ENCODE data around the gene ALOX5.
A peak's percentile ranks its signal among the peaks of the same experiment; 100 is the strongest.
"Not testable (repeated sequence)": the region's sequence is repeated elsewhere in the genome, so short reads cannot be mapped to it uniquely, and the experiment has no call there.

The ALOX5 gene

GRCh38 chr10:45404770-45405120 lies 30.7 kb downstream of the ALOX5 start:
- DNase-seq (ENCODE audit: low read depth) = no peak

- DNase-seq (ENCODE audit: low read depth) = no peak
These were observed 33.5 kb downstream of the ALOX5 start for GRCh38 chr10:45407542-45407941.

DNA sequence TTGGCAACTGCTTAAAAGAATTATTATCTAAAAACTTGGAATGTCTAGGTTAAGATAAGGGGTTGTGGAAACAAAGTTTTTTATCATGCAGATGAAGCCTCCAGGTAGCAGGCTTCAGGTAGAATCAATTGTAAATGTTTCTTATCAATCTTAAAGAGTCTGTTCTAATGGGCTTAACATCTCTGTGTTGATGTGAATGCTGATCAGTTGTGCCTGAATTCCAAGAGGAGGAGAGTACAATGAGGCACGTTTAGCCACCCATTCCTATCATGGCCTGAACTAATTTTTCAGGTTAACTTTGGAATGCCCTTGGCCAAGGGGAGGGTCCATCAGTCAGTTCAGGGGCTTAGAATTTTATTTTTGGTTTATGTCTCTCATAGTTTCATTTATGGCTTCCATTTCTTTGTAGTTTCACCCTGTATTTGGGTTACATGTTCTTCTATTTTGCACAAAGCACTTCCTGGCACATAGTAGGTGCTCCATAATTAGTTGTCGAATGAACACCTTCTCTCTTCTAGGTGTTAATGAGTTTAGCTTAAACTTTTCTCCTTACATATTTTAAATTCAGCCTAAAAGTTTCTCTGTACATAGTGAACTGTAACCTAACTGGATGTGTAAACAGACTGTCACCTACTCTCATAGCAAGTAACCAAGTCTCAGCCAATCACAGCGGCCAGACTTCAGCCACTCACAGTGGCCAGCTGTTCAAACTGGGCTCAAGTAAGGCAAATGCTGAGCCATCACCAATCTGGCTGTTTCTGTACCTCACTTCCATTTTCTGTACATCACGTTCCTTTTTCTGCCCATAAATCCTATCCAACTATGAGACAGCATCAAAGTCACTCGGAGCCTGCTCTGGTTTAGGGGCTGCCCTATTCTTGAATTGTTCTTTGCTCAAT lies 34.7 kb downstream of the ALOX5 start:
- no peak for DNase-seq (ENCODE audit: low read depth)

GRCh38 chr10:45409347-45409746 lies 35.3 kb downstream of the ALOX5 start:
- not testable (repeated sequence) for DNase-seq (ENCODE audit: low read depth)

GRCh38 chr10:45409782-45410181 lies 35.8 kb downstream of the ALOX5 start:
- DNase-seq (ENCODE audit: low read depth) = no peak

- DNase-seq (ENCODE audit: low read depth) = no peak
These were observed 36.4 kb downstream of the ALOX5 start for GRCh38 chr10:45410489-45410806.

DNA sequence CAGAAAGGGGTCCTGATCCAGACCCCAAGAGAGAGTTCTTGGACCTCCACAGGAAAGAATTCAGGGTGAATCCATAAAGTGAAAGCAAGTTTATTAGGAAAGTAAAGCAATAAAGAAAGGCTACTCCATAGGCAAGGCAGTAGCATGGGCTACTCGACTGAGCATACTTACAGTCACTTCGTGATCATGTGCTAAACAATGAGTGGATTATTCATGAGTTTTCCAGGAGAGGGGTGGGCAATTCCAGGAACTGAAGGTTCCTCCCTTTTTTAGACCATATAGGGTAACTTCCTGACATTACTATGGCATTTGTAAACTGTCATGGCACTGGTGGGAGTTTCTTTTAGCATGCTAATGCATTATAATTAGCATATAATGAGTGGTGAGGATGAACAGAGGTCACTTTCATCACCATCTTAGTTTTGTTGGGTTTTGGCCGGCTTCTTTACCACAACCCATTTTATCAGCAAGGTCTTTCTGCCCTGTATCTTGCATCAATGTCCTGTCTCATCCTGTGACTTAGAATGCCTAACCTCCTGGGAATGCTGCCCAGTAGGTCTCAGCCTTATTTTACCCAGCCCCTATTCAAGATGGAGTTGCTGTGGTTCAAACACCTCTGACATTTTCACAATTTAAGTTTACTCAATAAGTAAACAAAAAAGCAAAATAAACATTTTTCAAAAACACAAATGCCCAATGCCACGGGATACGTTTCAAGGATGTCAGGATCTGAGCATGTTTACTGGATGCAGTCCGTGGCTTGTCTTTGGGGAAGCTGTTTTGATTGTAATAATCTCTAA lies 37.0 kb downstream of the ALOX5 start:
- no peak for DNase-seq (ENCODE audit: low read depth)

DNA sequence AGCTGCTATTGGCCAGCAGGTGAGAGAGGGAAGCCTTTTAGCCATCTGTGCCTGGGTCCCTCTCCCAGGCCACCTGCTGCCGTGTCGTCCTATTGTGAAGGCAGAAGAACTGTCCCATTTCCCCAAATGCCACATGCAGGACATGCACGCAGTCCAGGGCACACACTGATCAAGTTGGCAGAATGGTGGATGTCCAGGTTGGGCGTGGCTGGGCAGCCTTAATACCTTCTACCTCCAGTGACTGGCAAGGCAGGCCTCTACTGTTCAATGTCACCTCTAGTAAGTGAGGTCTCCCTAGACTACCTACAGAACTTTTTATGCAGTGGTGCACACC lies 37.6 kb downstream of the ALOX5 start:
- no peak for DNase-seq (ENCODE audit: low read depth)

- not testable (repeated sequence) for DNase-seq (ENCODE audit: low read depth)
These were observed 41.0 kb downstream of the ALOX5 start for GRCh38 chr10:45415062-45415461.

DNA sequence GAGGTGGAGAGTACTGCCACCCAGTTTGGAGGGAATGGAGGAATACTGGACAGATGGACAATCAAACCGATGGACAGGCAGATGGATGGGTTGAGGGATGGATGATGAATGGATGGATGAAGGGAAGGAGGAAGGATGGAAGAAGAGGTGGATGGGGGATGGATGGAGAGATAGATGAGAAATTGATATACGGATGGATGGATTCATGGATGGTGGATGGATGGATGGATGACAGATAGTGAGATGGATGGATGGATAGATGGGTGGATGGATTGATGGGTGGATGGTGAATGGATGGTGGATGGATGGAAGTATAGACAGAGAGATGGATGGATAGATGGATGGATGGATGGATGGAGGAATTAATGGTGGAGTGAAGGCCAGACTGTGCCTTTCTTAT lies 42.6 kb downstream of the ALOX5 start:
- DNase-seq (ENCODE audit: low read depth) = no peak

GRCh38 chr10:45417746-45418145 lies 43.7 kb downstream of the ALOX5 start:
- no peak for DNase-seq (ENCODE audit: low read depth)

GRCh38 chr10:45418417-45418848 lies 44.4 kb downstream of the ALOX5 start:
- no peak for DNase-seq (ENCODE audit: low read depth)

DNA sequence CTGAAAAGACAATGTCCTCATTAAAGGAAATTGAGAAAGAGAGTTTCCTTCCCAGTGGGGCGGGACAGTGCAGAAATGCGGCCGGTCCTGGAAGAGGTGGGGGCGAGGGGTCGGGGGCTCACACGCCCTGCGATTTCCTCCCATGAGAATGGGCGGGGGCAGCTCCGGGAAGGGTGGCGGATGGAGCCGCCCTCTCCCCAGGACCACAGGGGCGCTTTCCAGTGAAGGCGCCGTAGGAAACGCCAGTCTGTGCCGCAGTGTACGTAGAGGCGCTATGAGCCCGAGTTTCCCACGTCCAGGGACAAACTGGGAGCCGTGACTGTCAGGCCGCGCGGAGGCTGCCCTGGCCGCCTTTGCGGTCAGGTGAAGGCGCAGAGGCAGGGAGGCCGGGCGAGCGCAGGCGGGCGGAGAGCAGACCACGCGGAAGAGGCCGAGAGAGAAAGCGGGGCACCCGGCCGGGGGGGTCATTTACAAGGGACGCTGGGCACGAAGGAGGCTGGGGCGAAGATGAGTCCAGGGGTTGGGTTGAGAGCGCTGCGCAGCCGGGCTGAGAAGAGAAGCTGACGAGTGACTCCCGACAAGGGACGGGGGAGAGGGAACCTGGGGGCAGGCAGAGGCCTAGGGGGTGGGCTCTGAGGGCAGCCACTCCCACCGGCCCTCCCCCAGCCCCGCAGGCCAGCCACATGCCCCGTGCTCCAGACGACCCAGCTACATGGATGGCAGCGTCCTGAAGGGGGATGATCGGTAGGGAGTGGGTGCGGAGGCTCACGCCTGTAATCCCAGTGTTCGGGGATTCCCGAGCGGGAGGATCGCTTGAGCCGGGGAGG lies 45.0 kb downstream of the ALOX5 start:
- no peak for DNase-seq (ENCODE audit: low read depth)

DNA sequence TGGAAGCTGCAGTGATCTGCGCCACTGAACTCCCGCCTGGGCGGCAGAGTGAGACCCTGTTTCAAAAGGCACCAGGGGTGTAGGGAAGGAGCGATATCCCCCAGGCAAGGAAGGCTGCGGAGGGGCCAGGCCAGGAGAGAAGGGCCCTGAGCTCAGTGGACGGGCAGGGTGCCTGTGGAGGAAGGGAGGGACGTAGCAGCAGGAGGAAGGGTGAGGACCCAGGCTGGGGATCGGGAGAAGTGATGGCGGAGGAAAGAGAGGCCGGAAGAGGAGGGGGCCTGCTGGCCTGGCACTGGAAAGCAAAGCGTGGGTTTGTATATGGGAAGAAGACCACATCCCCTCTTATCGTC lies 45.6 kb downstream of the ALOX5 start:
- DNase-seq (ENCODE audit: low read depth) = no peak

DNA sequence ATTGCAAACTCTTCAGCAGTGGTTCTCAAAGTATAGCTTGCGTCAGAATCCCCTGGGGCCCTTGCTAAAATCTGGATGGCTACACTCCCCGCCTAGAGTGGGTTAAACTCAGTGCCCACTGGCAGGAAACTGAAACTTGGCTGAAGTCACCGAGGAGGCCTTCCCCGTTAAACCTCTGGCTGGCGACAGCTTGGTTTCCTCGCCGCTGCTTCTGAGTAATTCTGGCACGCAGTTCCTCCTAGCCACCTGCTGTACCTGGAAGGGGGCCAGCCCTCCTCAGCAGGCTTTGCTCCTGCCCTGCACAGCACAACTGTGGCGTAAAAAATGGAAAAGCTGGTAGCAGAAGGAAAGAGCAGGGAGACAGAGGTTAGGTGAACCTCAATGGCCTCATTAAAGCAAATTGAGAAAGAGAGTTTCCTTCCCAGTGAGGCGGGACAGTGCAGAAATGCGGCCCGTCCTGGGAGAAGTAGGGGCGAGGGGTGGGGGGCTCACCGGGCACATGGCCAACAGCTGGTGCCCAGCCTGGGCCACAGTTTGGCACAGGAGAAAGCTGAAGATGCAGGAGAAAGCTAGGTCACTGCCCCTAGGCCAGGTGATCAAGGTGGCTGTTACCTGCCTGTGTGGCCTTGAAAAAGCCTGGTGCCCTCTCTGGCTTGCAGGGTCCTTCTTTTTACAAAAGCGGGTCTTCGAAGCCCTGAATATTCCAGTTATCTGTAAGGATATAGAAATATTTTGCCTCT lies 46.6 kb downstream of the ALOX5 start:
- peak; percentile 44 for DNase-seq (ENCODE audit: low read depth)

DNA sequence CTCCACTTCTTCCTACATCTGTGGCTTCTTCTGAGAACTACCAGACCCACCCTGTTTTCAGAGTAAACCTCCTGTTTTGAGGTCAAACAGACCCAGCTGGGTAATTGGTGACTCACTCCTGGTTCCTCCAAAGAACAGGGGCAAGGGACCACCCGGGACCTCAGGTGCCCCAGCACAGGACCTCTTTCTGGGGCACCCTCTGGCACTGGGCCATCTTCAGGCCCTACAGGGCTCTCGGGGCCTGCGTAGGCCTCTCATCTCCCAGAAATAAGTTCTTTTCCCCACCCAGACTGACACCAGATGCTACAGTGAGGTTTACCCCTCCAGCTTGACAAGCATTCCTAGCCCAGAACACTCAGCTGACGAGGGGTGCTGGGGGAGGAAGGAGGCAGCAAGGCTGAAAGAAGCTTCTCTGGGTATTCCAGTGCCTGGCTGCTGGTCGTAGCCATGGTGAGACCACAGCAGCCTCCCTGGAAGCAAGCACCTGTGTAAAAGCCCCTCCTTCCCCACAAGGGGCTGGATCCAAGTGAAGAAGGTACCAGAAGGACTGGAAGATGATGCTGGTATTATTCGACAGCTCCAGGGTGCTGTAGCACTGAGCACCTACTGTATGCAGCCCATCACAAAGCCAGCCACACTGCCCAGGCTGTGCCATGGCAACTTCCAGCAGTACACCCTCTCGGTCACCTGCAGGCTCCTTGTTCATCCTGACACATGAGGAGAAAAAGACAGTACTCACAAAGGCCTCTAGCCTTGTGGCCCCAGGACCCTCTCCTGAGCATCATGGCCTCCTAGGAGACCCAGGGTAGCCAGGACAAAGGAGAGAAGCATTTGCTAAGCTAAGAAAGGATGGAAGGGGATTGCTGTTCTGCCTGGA lies 47.4 kb downstream of the ALOX5 start:
- no peak for DNase-seq (ENCODE audit: low read depth)

DNA sequence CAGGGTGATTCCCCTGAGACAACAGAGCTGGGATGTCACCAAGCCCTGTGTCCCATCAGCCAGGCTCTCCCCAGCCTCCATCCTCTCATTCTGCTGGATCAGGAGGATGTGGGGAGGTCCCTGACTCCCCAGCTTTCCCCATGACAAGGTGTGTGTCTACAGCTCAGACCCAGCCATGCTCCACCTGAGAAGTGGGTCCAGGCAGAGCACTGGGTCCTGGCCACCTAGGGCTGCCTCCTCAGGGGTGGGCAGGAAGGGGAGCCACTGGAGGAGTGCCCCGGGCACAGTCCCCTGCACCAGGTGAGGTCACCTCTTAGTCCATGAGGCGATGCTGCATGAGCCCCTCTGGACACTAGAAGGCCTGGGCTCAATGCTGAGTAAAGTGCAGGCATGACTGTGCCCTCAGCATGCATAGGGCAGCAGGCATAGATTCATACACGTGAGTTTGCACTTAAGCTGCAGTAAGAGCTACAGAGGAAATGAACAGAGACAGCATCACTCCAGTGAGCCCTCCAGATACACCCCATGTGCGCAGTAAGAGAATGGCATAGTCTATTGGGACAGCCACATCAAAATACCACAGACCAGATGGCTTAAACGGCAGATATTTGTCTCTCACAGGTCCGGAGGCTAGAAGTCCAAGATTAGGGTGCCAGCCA lies 48.3 kb downstream of the ALOX5 start:
- no peak for DNase-seq (ENCODE audit: low read depth)

DNA sequence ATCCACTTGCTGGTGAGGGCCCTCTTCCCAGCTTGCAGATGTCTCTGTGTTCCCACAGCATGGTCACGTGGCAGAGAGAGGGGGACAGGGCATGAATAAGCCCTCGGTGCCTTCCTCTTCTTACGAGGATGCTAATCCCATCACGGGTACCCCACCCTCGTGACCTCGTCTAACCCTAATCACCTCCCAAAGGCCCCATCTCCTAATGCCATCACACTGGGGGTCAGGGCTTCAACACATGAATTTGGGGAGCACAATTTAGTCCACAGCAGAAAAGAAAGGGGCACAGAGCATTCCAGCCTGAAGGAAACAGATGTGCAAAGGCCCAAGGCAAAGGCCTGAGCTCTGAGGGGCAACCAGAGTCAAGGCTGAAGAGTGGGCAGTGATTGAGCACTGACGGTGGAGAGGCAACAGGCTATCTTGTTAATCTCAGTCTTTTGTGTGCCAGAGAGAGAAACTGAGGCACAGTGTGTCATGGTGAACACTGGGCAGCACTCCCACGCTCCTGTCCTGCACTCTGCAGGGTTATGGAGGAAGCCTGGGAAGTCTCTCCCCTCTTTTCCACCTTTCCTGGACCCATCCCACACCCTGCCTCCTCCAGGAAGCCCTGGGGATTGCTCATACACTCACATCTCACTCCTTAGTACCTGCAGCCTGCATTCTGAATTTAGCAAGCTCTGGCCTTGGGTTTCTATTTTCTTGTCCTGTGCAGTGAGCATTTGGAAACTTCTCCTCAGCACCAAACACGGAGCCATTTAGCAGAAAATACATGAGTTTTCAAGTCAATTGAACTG lies 49.0 kb downstream of the ALOX5 start:
- DNase-seq (ENCODE audit: low read depth) = no peak

GRCh38 chr10:45423976-45424499 lies 50.0 kb downstream of the ALOX5 start:
- DNase-seq (ENCODE audit: low read depth) = no peak

Measured in T-helper 22 cell (primary cell).